ENCODE data around the gene OBI1. TPM values are rescaled to one million over a fixed set of nuclear protein-coding genes. Genes with fewer than 3 reads are reported as not detected.

Gene OBI1
- total and polyA plus RNA-seq, 10 of the 15 experiments (the other 5 are each of a cell fraction or from before 2014, with no cell fraction given): 15.5 to 34.2 (median 22.0) TPM

GRCh38 chr13:78595495-78596398 is 63.2 kb downstream of the OBI1 start:
- H3K9me3 ChIP-seq (replicated peaks; ENCODE audit: control insufficient read depth, insufficient read depth, low read length): no peaks in the 10 kb centered on the region; the same call in 2 of the 3 replicates
- peak; percentile 31 for TF ChIP-seq SUZ12 (IDR thresholded peaks at IDR 0.05; ENCODE audit: unreplicated experiment)
- TF ChIP-seq HDAC6 (IDR thresholded peaks at IDR 0.05; ENCODE audit: unreplicated experiment): peak; percentile 62
- no peak for TF ChIP-seq ESRRA (IDR thresholded peaks at IDR 0.05; ENCODE audit: low read length)
- no peak for TF ChIP-seq IRF5 (IDR thresholded peaks at IDR 0.05; ENCODE audit: borderline replicate concordance)
- ATAC-seq: no peak
- no peaks in the 10 kb centered on the region for H4K20me1 ChIP-seq (ENCODE audit: control insufficient read depth, insufficient read depth)
- SMC1A ChIA-PET (ENCODE audit: uncharacterized antibody, unreplicated experiment): no interaction called here
- BruUV-seq (replicated peaks): no TSS peak
- RAD21 ChIA-PET (ENCODE audit: unreplicated experiment): no interaction called here
- no peaks in the 10 kb centered on the region for H3K36me3 ChIP-seq (ENCODE audit: control insufficient read depth in 2 of 2, insufficient read depth in 2 of 2, low read length in 1 of 2)
- no peak overlapping the region for H3K9ac ChIP-seq (ENCODE audit: control insufficient read depth, insufficient read depth, low read length)
- no peak overlapping the region for H3K27ac ChIP-seq (ENCODE audit: control insufficient read depth, insufficient read depth)
- CTCF ChIA-PET: no interaction called here
- peak overlapping the region; percentile 67 for H2AFZ ChIP-seq (ENCODE audit: control insufficient read depth, low read depth, low read length)
- DNase-seq (ENCODE audit: low read depth, low spot score): no peak
- no peak for FAIRE-seq
- peaks cover 12 to 32% of the 10 kb centered on the region in 2 experiments for H3K27me3 ChIP-seq (replicated peaks in 1 of 2; ENCODE audit: control insufficient read depth in 2 of 2, insufficient read depth in 2 of 2, low read length in 1 of 2)
- H3K79me2 ChIP-seq (ENCODE audit: control insufficient read depth, insufficient read depth, low read length): no peaks in the 10 kb centered on the region
- no peaks in the 10 kb centered on the region; the same call in 1 of the 2 replicates for H3K4me1 ChIP-seq (ENCODE audit: control insufficient read depth, insufficient read depth, low read length)
- in situ Hi-C loops (cut with MboI) (no loop called here), intact Hi-C loops (cut with micrococcal nuclease; ENCODE audit: unreplicated experiment) (loop anchor here (10.0 kb wide), 1 partner anchor 389 kb away; no protein-coding TSS in a partner anchor)
- POLR2A ChIA-PET: interaction anchor here (0.6 kb wide), 1 partner anchor 36 kb away, joined by 3 read pairs; no protein-coding TSS in a partner anchor
- 25% methylated on average over 61 of the region's 65 CpGs for WGBS (ENCODE audit: insufficient coverage, insufficient replicate concordance, low lambda C conversion rate, missing lambda C conversion rate)
- peak overlapping the region; percentile 69 for H3K4me2 ChIP-seq (ENCODE audit: control insufficient read depth, insufficient read depth)
- peak overlapping the region; percentile 43; the same call in 1 of the 2 replicates for H3K4me3 ChIP-seq
